NCI-H1105 (cell line): ENCODE measurements around the gene AKR1C3.
"Not testable (repeated sequence)": the region's sequence is repeated elsewhere in the genome, so short reads cannot be mapped to it uniquely, and the experiment has no call there.

ENCODE experiments used
- DNase-seq: peaks from one replicate; lab custom pipeline; 2025; lab: John Stamatoyannopoulos, UW

Gene AKR1C3

GRCh38 chr10:5094265-5095205 is at the start of gene AKR1C3:
Gene AKR1C3 (plus strand): TSS chr10:5094414. CDS start chr10:5094445, 31 bp downstream.
- DNase-seq: no peak

- no peak for DNase-seq
Measured at GRCh38 chr10:5045095-5045494, 49.1 kb upstream of the AKR1C3 start.

- DNase-seq: no peak
Measured at GRCh38 chr10:5046410-5046809, 47.8 kb upstream of the AKR1C3 start.

GRCh38 chr10:5047055-5047454 is 47.2 kb upstream of the AKR1C3 start:
- DNase-seq: not testable (repeated sequence)

- DNase-seq: no peak
Measured at GRCh38 chr10:5047912-5048628, 46.1 kb upstream of the AKR1C3 start.

- DNase-seq: not testable (repeated sequence)
Measured at GRCh38 chr10:5052951-5053500, 41.2 kb upstream of the AKR1C3 start.

GRCh38 chr10:5054831-5055230 is 39.4 kb upstream of the AKR1C3 start:
- DNase-seq: not testable (repeated sequence)

- not testable (repeated sequence) for DNase-seq
Measured at GRCh38 chr10:5059267-5059666, 34.9 kb upstream of the AKR1C3 start.

- not testable (repeated sequence) for DNase-seq
Measured at GRCh38 chr10:5060791-5061190, 33.4 kb upstream of the AKR1C3 start.

GRCh38 chr10:5064656-5065055 is 29.6 kb upstream of the AKR1C3 start:
- DNase-seq: no peak

GRCh38 chr10:5068274-5068984 is 25.8 kb upstream of the AKR1C3 start:
- no peak for DNase-seq

- no peak for DNase-seq
Measured at GRCh38 chr10:5070648-5071410, 23.4 kb upstream of the AKR1C3 start.

- DNase-seq: peak; percentile 33
Measured at GRCh38 chr10:5071411-5072198, 22.6 kb upstream of the AKR1C3 start.

- DNase-seq: no peak
Measured at GRCh38 chr10:5073659-5074058, 20.6 kb upstream of the AKR1C3 start.

- DNase-seq: no peak
Measured at GRCh38 chr10:5076615-5077014, 17.6 kb upstream of the AKR1C3 start.

- no peak for DNase-seq
Measured at GRCh38 chr10:5078547-5079180, 15.6 kb upstream of the AKR1C3 start.

- no peak for DNase-seq
Measured at GRCh38 chr10:5079306-5079830, 14.8 kb upstream of the AKR1C3 start.

- DNase-seq: no peak
Measured at GRCh38 chr10:5079836-5080235, 14.4 kb upstream of the AKR1C3 start.

GRCh38 chr10:5081091-5081490 is 13.1 kb upstream of the AKR1C3 start:
- DNase-seq: no peak
